GM23338 (cell line): Measurements from ENCODE around the gene MAP1LC3A. TPM values are rescaled to one million over a fixed set of nuclear protein-coding genes. Genes with fewer than 3 reads are reported as not detected.

ENCODE experiments used
- ATAC-seq: fragments of 200-7000 bp; cut with Tn5 transposase; 3 replicates; pipeline ENCODE4 v1.9.1; 2020
- DNase-seq: peaks from one replicate; pipeline ENCODE4 v3.0.0-alpha.2; 2015; ENCODE audit warnings: low spot score
- H2AFZ ChIP-seq: fragments of 200-600 bp; sonication (generic); 2 replicates; pipeline ENCODE4 v1.8.0; 2016; ENCODE audit warnings: antibody characterized with exemption, mild to moderate bottlenecking, moderate library complexity
- H3F3A ChIP-seq: fragments of 200-600 bp; sonication (generic); replicated peaks from 2 replicates; pipeline ENCODE4 v1.8.0; 2017; ENCODE audit warnings: antibody characterized with exemption, mixed run types, low read depth
- H3K27ac ChIP-seq: fragments of 200-600 bp; sonication (generic); 2 replicates; pipeline ENCODE4 v1.6.1; 2016; ENCODE audit warnings: low read depth
- H3K27me3 ChIP-seq: fragments of 200-600 bp; sonication (generic); 2 replicates; pipeline ENCODE4 v1.8.0; 2016; ENCODE audit warnings: mild to moderate bottlenecking, mixed run types, moderate library complexity; ENCODE audit not compliant: insufficient read depth
- H3K36me3 ChIP-seq: fragments of 200-600 bp; sonication (generic); 2 replicates; pipeline ENCODE4 v1.8.0; 2016; ENCODE audit warnings: mild to moderate bottlenecking; ENCODE audit not compliant: insufficient read depth
- H3K4me1 ChIP-seq: fragments of 200-600 bp; sonication (generic); 2 replicates; pipeline ENCODE4 v1.8.0; 2016; ENCODE audit warnings: mild to moderate bottlenecking, moderate library complexity; ENCODE audit not compliant: insufficient read depth
- H3K4me2 ChIP-seq: fragments of 200-600 bp; sonication (generic); 2 replicates; pipeline ENCODE4 v1.7.1; 2017; ENCODE audit warnings: mixed run types
- H3K4me3 ChIP-seq: fragments of 200-600 bp; sonication (generic); 2 replicates; pipeline ENCODE4 v1.6.1; 2016; ENCODE audit warnings: mixed run types
- H3K79me2 ChIP-seq: fragments of 200-600 bp; sonication (generic); replicated peaks from 2 replicates; pipeline ENCODE4 v1.8.0; 2017; ENCODE audit warnings: mild to moderate bottlenecking; ENCODE audit not compliant: insufficient read depth
- H3K9me2 ChIP-seq: fragments of 200-600 bp; sonication (generic); 2 replicates; pipeline ENCODE4 v1.8.0; 2017; ENCODE audit not compliant: insufficient read depth
- H4K20me1 ChIP-seq: fragments of 200-600 bp; sonication (generic); replicated peaks from 2 replicates; pipeline ENCODE4 v1.8.0; 2017; ENCODE audit warnings: mild to moderate bottlenecking; ENCODE audit not compliant: insufficient read depth
- H3K27ac Mint-ChIP-seq: 2 replicates; pipeline ENCODE4 v1.8.0; 2020; ENCODE audit warnings: inconsistent platforms, mild to moderate bottlenecking, moderate library complexity, mixed read lengths
- H3K27me3 Mint-ChIP-seq: 3 replicates; pipeline ENCODE4 v1.8.0; 2022; ENCODE audit warnings: low read depth, mild to moderate bottlenecking, moderate library complexity, mixed read lengths, inconsistent platforms; ENCODE audit not compliant: insufficient read depth, poor library complexity
- H3K36me3 Mint-ChIP-seq: 3 replicates; pipeline ENCODE4 v1.8.0; 2021; ENCODE audit warnings: low read depth, mild to moderate bottlenecking, inconsistent platforms, moderate library complexity, mixed read lengths
- H3K4me1 Mint-ChIP-seq: 3 replicates; pipeline ENCODE4 v1.8.0; 2020; ENCODE audit warnings: mild to moderate bottlenecking, inconsistent platforms, mixed read lengths
- H3K4me3 Mint-ChIP-seq: 3 replicates; pipeline ENCODE4 v1.8.0; 2021; ENCODE audit warnings: moderate library complexity, mild to moderate bottlenecking, inconsistent platforms, mixed read lengths
- H3K9me3 Mint-ChIP-seq: 3 replicates; pipeline ENCODE4 v1.8.0; 2020; ENCODE audit warnings: moderate library complexity, mild to moderate bottlenecking, inconsistent platforms, mixed read lengths
- EZH2phosphoT487 ChIP-seq: fragments of 200-600 bp; sonication (generic); IDR thresholded peaks from one replicate; pipeline ENCODE4 v1.8.1; 2018; ENCODE audit warnings: antibody characterized with exemption; ENCODE audit not compliant: unreplicated experiment
- JUNB ChIP-seq: IDR thresholded peaks from one replicate; pipeline ENCODE4 v1.6.1; 2016; ENCODE audit warnings: antibody characterized with exemption; ENCODE audit not compliant: unreplicated experiment
- NANOG ChIP-seq: IDR thresholded peaks from 2 replicates; pipeline ENCODE4 v1.6.1; 2016; ENCODE audit warnings: antibody characterized with exemption, borderline replicate concordance
- POLR2AphosphoS5 ChIP-seq: IDR thresholded peaks from 2 replicates; pipeline ENCODE4 v1.6.1; 2016; ENCODE audit warnings: antibody characterized with exemption, low read depth
- STAT1 ChIP-seq: IDR thresholded peaks from one replicate; pipeline ENCODE4 v1.6.1; 2016; ENCODE audit warnings: antibody characterized with exemption; ENCODE audit not compliant: unreplicated experiment
- ZNF114 ChIP-seq: fragments of 250-450 bp; sonication (Bioruptor Pico); IDR thresholded peaks from 2 replicates; pipeline ENCODE4 v1.5.0; 2020; ENCODE audit warnings: mild to moderate bottlenecking, moderate library complexity
- polyA plus RNA-seq: library from polyadenylated mRNA; unstranded; fragments of >200 nt; fragmentation: Nextera tagmentation; extraction: Ambion mirVana; gene quantifications from 2 replicates; pipeline ENCODE4 v1.2.1, GENCODE V29; 2016
- total RNA-seq: library from RNA; depleted of rRNA; stranded (reverse); fragments of >200 nt; shearing (Covaris generic); gene quantifications from 2 replicates; pipeline ENCODE4 v1.2.3, GENCODE V29; 2014
- TF ChIP-seq, protein P1 (sequence below): IDR thresholded peaks from one replicate; pipeline ENCODE4 v1.6.1; 2018; ENCODE audit warnings: antibody characterized with exemption; ENCODE audit not compliant: unreplicated experiment
- TF ChIP-seq, protein P2 (sequence below): IDR thresholded peaks from 2 replicates; pipeline ENCODE4 v1.6.1; 2016; ENCODE audit warnings: antibody characterized with exemption

Gene MAP1LC3A
- total and polyA plus RNA-seq, 2 experiments from 2014 or later: 15.2 to 15.9 TPM

DNA sequence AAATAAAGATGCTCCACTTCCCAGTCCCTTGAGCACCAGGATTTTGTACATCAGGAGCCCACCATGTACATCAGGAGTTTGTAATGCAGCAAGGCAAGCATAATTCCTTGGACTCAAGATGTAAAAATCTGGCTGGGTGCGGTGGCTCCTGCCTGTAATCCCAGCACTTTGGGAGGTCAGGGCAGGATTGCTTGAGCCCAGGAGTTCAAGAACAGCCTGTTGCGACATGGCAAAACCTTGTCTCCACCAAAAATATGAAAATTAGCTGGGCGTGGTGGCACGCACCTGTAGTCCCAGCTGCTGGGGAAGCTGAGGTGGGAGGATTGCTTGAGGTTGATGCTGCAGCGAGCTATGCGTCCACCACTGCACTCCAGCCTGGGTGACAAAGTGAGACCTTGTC, 16.1 kb upstream of the MAP1LC3A start:
- Histone ChIP-seq H3K27ac (no peak overlapping the region), H3F3A (no peaks in the 10 kb centered on the region), H3K79me2 (no peaks in the 10 kb centered on the region), H2AFZ (no peak overlapping the region), H3K4me2 (no peak overlapping the region), H4K20me1 (no peaks in the 10 kb centered on the region; the same call in 1 of the 2 replicates), H3K4me3 (no peak overlapping the region), H3K36me3 (peaks cover 11% of the 10 kb centered on the region), H3K27me3 (peaks cover 5% of the 10 kb centered on the region; the same call in 1 of the 2 replicates), H3K9me2 (no peaks in the 10 kb centered on the region), H3K4me1 (no peaks in the 10 kb centered on the region; the same call in 1 of the 2 replicates)
- H3K9me3 Mint-ChIP-seq: 0 out of 3 replicates have a peak, but pooled peaks cover 3% of the 10 kb centered on the region
- no peak overlapping the region for H3K27ac Mint-ChIP-seq
- ATAC-seq (no peak), DNase-seq (no peak)
- H3K4me3 Mint-ChIP-seq: no peak overlapping the region
- peaks cover 17% of the 10 kb centered on the region for H3K4me1 Mint-ChIP-seq
- TF ChIP-seq JUNB: no peak
- TF ChIP-seq, protein P1, sequence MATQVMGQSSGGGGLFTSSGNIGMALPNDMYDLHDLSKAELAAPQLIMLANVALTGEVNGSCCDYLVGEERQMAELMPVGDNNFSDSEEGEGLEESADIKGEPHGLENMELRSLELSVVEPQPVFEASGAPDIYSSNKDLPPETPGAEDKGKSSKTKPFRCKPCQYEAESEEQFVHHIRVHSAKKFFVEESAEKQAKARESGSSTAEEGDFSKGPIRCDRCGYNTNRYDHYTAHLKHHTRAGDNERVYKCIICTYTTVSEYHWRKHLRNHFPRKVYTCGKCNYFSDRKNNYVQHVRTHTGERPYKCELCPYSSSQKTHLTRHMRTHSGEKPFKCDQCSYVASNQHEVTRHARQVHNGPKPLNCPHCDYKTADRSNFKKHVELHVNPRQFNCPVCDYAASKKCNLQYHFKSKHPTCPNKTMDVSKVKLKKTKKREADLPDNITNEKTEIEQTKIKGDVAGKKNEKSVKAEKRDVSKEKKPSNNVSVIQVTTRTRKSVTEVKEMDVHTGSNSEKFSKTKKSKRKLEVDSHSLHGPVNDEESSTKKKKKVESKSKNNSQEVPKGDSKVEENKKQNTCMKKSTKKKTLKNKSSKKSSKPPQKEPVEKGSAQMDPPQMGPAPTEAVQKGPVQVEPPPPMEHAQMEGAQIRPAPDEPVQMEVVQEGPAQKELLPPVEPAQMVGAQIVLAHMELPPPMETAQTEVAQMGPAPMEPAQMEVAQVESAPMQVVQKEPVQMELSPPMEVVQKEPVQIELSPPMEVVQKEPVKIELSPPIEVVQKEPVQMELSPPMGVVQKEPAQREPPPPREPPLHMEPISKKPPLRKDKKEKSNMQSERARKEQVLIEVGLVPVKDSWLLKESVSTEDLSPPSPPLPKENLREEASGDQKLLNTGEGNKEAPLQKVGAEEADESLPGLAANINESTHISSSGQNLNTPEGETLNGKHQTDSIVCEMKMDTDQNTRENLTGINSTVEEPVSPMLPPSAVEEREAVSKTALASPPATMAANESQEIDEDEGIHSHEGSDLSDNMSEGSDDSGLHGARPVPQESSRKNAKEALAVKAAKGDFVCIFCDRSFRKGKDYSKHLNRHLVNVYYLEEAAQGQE: no peak
- TF ChIP-seq POLR2AphosphoS5: no peak
- TF ChIP-seq, protein P2, sequence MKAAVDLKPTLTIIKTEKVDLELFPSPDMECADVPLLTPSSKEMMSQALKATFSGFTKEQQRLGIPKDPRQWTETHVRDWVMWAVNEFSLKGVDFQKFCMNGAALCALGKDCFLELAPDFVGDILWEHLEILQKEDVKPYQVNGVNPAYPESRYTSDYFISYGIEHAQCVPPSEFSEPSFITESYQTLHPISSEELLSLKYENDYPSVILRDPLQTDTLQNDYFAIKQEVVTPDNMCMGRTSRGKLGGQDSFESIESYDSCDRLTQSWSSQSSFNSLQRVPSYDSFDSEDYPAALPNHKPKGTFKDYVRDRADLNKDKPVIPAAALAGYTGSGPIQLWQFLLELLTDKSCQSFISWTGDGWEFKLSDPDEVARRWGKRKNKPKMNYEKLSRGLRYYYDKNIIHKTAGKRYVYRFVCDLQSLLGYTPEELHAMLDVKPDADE: no peak
- TF ChIP-seq NANOG: no peak
- TF ChIP-seq EZH2phosphoT487: no peak
- peaks cover 13% of the 10 kb centered on the region for H3K27me3 Mint-ChIP-seq
- H3K36me3 Mint-ChIP-seq: peaks cover 13% of the 10 kb centered on the region

DNA sequence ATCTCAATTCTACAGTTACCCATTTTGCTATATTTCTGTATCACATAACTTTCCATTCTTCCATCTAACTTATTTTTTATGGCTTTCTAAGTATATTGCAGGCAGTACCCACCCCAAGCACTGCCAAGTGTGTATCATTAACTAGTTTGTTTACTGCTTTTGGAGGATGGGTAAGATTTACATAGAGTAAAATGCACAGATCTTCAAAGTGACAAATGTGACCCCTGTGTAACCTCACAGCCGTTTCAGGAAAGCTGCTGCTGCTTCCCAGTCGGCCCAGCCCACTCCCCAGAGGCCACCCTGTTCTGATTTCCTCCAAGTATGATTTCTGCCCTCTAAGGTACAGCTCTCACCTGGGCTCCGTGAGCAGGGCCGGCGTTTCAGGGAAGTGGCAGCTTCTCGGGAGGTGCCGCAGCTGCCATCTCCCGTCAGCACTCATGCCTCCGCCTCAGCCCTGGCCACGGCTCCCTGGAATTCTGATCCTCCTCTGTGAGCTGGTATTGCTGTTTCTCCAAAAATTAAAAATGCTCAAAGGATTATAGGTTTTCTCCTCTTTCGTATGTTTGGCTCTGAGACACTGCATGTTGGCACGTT, 15.0 kb upstream of the MAP1LC3A start:
- H3K4me1 ChIP-seq: no peaks in the 10 kb centered on the region; the same call in 1 of the 2 replicates
- TF ChIP-seq STAT1: no peak
- no peak for TF ChIP-seq JUNB
- no peak for TF ChIP-seq ZNF114 (CRISPR knock-in tag)
- 0 out of 3 replicates have a peak, but pooled peaks cover 3% of the 10 kb centered on the region for H3K9me3 Mint-ChIP-seq
- H3F3A ChIP-seq: no peaks in the 10 kb centered on the region
- peak overlapping the region; percentile 78; the same call in 1 of the 2 replicates for H3K4me2 ChIP-seq
- no peak for ATAC-seq
- H3K4me3 ChIP-seq: no peak overlapping the region
- DNase-seq: no peak
- H3K36me3 Mint-ChIP-seq: peaks cover 13% of the 10 kb centered on the region
- H3K27ac ChIP-seq: no peak overlapping the region
- H3K27me3 ChIP-seq: peaks cover 5% of the 10 kb centered on the region; the same call in 1 of the 2 replicates
- no peak overlapping the region for H2AFZ ChIP-seq
- no peaks in the 10 kb centered on the region for H3K79me2 ChIP-seq
- H3K27me3 Mint-ChIP-seq: peaks cover 18% of the 10 kb centered on the region
- H3K4me3 Mint-ChIP-seq: no peak overlapping the region
- no peaks in the 10 kb centered on the region; the same call in 1 of the 2 replicates for H4K20me1 ChIP-seq
- H3K27ac Mint-ChIP-seq: no peak overlapping the region
- H3K36me3 ChIP-seq: peaks cover 11% of the 10 kb centered on the region
- H3K9me2 ChIP-seq: no peaks in the 10 kb centered on the region
- peaks cover 17% of the 10 kb centered on the region for H3K4me1 Mint-ChIP-seq
